ENCODE measurements around the gene EIF4E1B.
"Not testable (repeated sequence)": the region's sequence is repeated elsewhere in the genome, so short reads cannot be mapped to it uniquely, and the experiment has no call there.

Gene EIF4E1B, protein sequence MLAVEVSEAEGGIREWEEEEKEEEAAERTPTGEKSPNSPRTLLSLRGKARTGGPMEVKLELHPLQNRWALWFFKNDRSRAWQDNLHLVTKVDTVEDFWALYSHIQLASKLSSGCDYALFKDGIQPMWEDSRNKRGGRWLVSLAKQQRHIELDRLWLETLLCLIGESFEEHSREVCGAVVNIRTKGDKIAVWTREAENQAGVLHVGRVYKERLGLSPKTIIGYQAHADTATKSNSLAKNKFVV

GRCh38 chr5:176629853-176630680 is at the start of gene EIF4E1B, which contains the start of gene SNCB:
Gene EIF4E1B (plus strand): TSS chr5:176630675. CDS start chr5:176642788, 12,113 bp downstream.
Gene SNCB (minus strand): TSS chr5:176630534. CDS start chr5:176629654, 880 bp downstream.
- DNase-seq, result peak; percentile 43

DNA sequence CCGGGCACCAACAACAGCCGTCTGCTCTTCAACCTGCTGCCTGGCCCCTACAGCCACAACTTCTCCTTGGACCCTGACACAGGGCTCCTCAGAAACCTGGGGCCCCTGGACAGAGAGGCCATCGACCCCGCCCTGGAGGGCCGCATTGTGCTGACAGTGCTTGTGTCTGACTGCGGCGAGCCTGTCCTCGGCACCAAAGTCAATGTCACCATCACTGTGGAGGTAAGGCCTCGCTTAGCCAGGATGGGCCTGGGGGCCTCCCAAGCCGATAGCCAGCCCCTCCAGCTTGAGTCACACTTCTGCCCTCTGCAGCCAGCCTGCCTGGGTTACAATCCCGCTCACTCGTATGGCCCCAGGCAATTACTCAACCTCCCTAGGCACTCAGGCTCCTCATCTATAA is 49.1 kb upstream of the EIF4E1B start:
- no peak for DNase-seq

DNA sequence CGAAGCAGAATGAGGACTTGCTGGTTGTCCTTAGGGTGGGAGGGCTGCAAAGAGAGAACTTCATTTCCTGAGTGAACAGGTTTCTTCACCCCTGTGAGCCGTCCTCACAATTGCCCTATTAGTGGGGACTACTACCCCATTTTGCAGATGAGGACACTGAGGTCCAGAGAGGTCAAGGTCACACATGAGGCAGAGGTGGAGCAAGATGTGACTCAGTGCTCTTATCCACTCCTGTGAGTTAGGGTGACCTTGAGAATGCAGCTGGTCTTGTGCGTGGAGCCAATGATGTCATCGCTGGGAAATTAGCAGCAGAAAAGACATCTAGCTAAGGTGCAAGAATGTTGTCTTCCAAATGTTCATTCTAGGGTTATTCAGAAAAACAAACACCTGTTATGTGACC is 47.4 kb upstream of the EIF4E1B start:
- DNase-seq, result no peak

GRCh38 chr5:176587398-176587797 is 43.1 kb upstream of the EIF4E1B start:
- DNase-seq, result no peak

- no peak for DNase-seq
Measured at GRCh38 chr5:176588297-176588696, 42.2 kb upstream of the EIF4E1B start.

DNA sequence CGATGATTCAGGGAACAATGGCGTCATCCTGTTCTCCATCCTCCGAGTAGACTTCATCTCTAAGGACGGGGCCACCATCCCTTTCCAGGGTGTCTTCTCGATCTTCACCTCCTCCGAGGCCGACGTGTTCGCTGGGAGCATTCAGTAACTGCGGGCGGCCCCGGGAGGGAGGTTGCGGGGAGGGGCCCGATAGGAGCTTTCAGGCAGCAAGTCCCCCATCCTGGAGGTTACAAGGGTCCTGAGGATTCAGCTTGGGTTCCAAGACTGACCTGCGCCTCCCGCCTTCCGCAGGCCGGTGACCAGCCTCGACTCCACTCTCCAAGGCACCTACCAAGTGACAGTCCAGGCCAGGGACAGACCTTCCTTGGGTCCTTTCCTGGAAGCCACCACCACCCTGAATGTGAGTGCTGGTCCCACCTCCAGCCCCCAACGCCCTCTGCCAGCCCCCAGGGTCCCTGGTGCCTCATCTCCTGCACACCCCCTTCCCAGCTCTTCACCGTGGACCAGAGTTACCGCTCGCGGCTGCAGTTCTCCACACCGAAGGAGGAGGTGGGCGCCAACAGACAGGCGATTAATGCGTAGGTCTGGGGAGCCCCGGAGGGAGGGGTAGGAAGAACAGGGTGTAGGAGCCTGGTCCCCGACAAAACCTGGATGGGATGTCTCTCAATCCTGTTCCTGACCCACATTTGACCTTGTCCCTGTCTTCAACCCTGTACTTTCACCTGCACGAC is 41.3 kb upstream of the EIF4E1B start:
- DNase-seq, result no peak

- no peak for DNase-seq
Measured at GRCh38 chr5:176590035-176590717, 40.3 kb upstream of the EIF4E1B start.

DNA sequence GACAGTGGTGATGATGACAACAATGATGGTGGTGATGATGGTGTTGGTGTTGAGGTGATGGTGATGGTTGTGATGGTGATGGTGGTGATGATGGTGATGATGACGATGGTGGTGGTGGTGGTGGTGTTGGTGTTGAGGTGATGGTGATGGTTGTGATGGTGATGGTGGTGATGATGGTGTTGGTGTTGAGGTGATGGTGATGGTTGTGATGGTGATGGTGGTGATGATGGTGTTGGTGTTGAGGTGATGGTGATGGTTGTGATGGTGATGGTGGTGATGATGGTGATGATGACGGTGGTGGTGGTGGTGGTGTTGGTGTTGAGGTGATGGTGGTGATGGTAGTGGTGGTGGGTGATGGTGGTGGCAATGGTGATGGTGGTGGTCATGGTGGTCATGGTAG is 38.8 kb upstream of the EIF4E1B start:
- not testable (repeated sequence) for DNase-seq

DNA sequence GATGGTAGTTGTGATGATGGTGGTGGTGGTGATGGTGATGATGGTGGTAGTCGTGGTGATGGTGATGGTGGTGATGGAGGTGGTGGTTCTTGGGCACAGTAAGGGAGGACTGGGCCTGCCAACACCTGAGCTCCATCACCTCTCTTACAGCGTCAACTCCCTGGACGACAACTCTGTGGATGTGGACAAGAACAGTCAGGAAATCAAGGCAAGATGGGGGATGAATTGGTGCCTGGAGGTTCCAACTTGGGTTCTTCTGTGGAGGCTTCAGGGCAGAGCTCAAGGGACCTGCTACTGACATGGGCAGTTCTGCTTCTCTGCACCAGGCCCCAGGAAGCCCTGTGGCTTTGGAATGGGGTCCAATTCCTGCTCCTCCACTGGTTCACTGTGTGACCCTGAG is 37.9 kb upstream of the EIF4E1B start:
- no peak for DNase-seq

GRCh38 chr5:176593273-176593869 is 37.1 kb upstream of the EIF4E1B start:
- no peak for DNase-seq

GRCh38 chr5:176594554-176594953 is 35.9 kb upstream of the EIF4E1B start:
- DNase-seq, result no peak

DNA sequence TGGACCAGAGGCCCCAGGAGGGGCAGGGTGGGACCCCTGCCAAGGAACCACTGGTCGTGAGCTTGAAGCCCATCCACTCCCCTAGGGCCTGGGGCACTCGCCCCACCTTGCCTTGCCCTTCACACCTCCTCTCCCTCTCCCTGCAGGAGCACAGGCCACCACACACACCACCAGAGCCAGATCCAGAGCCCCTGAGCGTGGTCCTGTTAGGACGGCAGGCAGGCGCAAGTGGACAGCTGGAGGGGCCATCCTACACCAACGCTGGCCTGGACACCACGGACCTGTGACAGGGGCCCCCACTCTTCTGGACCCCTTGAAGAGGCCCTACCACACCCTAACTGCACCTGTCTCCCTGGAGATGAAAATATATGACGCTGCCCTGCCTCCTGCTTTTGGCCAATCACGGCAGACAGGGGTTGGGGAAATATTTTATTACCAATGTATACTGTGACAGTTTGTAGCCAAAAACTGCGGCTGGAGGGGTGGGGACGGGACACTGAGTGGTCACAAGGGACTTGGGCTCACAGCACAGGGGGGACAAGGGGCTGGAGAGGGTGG is 35.0 kb upstream of the EIF4E1B start:
- DNase-seq, result no peak

- no peak for DNase-seq
Measured at GRCh38 chr5:176596069-176596644, 34.3 kb upstream of the EIF4E1B start.

GRCh38 chr5:176596689-176597416 is 33.6 kb upstream of the EIF4E1B start:
- DNase-seq, result peak; percentile 74

DNA sequence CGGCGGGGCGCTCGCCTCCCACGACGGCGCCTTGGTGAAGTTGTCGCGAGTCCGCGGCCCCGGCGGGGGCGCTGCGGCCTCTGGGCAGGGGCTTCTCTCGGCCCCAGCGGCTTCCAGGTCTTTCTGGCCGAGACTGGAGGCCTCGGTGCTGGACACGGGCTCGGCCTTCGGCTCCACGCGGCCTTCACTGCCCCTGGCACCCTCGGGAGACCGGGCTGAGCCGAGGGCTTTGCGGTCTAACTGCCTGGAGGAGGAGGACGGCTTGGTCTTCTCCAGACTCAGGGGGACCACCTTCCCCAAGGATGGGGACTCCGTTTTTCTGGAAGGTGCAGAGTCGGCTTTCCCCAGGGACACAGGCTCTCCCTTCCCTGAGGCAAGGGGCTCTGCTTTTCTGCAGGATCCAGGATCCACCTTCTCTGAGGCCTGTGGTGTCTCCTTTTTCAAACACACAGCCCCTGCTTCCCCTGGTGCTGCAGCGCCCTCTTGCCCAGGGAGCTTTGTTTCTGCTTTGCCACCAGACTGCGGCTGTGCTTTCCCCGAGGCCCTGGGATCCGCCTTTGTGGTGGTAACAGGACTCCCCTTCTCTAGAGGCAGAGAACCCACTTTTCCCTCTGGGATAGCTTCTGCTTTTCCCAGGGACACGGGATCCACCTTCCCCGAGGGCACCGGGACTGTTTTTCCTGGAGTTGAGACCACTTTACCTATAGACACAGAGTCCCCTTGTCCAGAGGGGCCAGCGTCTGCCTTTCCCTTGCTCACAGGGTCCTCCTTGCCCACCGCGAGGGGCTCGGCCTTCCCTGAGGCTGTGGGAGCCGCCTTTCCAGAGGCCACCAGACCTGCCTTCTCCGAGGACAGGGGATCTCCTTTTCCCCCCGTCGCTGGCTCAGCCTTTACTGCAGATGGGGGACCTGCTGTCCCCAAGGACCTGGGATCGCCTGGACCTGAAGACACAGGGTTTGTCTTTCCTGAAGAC is 32.8 kb upstream of the EIF4E1B start:
- no peak for DNase-seq

- DNase-seq, result not testable (repeated sequence)
Measured at GRCh38 chr5:176599749-176600430, 30.6 kb upstream of the EIF4E1B start.

GRCh38 chr5:176601901-176602482 is 28.5 kb upstream of the EIF4E1B start:
- no peak for DNase-seq

DNA sequence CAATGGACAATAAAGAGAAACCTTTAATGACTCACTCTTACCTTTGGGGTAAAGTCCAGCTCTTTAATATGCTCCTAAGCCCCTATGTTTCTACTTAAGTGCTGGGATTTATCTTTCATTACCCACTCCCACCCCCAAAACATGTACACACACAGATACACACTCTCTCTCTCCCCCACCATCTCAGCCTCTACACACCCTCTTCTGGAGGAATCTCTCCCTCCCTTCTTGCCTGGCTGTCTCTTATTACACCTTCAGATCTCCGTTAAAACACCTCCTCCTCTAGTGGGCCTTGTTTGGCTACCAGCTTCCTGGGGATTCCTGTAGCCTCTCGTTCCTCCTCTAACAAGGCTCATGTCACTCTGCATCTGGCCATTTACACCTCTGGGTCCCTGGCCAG is 27.4 kb upstream of the EIF4E1B start:
- DNase-seq, result no peak

DNA sequence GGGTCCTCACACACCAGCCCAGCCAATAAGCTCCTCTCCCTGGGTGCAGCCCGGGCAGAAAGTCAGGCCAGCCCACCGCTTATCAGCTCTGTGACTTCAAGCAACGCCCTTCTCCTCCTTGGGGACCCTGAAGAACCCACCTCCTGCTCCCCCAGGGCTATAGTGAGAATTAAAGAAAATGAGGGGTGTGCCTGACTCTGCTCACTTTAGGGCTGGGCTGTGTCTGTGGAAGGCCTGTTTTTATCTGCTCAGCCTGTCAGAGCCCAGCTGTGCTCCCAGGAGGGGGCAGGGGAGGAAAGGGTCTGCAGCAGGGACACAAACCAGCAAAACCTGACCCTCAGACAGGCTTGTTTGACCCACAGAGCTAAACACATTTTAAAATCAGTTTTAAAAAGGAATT is 24.4 kb upstream of the EIF4E1B start:
- no peak for DNase-seq

All from CD4-positive, alpha-beta T cell treated with Interleukin-15 for 1 hour (primary cell).